H9 (cell line): ENCODE data around the gene LSG1. TPM values are rescaled to one million over a fixed set of nuclear protein-coding genes. Genes with fewer than 3 reads are reported as not detected.

Experiments
- DNase-seq: peaks from one replicate; pipeline ENCODE4 v3.0.0-alpha.2; 2017
- H2AFZ ChIP-seq: one replicate; pipeline ENCODE4 v1.6.1; 2013; ENCODE audit warnings: mild to moderate bottlenecking, low read length, control low read depth, moderate library complexity
- H2AK5ac ChIP-seq: 2 replicates; pipeline ENCODE4 v1.6.1; 2013; ENCODE audit warnings: low read length, control low read depth, mixed read lengths; ENCODE audit not compliant: insufficient read length
- H2BK120ac ChIP-seq: one replicate; pipeline ENCODE4 v1.6.1; 2013; ENCODE audit warnings: low read depth, mild to moderate bottlenecking, low read length, control low read depth, inconsistent platforms; ENCODE audit not compliant: poor library complexity, severe bottlenecking
- H2BK12ac ChIP-seq: 2 replicates; pipeline ENCODE4 v1.6.1; 2013; ENCODE audit warnings: low read length, control low read depth, mixed read lengths, low read depth; ENCODE audit not compliant: insufficient read length
- H2BK15ac ChIP-seq: 2 replicates; pipeline ENCODE4 v1.6.1; 2013; ENCODE audit warnings: low read depth, low read length, control low read depth
- H2BK20ac ChIP-seq: one replicate; pipeline ENCODE4 v1.6.1; 2013; ENCODE audit warnings: low read depth, mild to moderate bottlenecking, low read length, control low read depth, inconsistent platforms; ENCODE audit not compliant: poor library complexity, severe bottlenecking
- H2BK5ac ChIP-seq: 2 replicates; pipeline ENCODE4 v1.6.1; 2013; ENCODE audit warnings: low read length, control low read depth, mixed read lengths; ENCODE audit not compliant: insufficient read length
- H3K14ac ChIP-seq: 2 replicates; pipeline ENCODE4 v1.6.1; 2013; ENCODE audit warnings: low read length, control low read depth; ENCODE audit not compliant: insufficient read depth
- H3K18ac ChIP-seq: 2 replicates; pipeline ENCODE4 v1.6.1; 2013; ENCODE audit warnings: low read depth, mild to moderate bottlenecking, mixed read lengths, low read length, control low read depth; ENCODE audit not compliant: insufficient read length
- H3K23ac ChIP-seq: 2 replicates; pipeline ENCODE4 v1.6.1; 2013; ENCODE audit warnings: low read length, control low read depth, mixed read lengths, low read depth; ENCODE audit not compliant: insufficient read length
- H3K23me2 ChIP-seq: 2 replicates; pipeline ENCODE4 v1.6.1; 2013; ENCODE audit warnings: low read depth, mild to moderate bottlenecking, mixed read lengths, low read length, control low read depth; ENCODE audit not compliant: insufficient read length, poor library complexity, severe bottlenecking
- H3K27ac ChIP-seq: 2 replicates; pipeline ENCODE4 v1.5.1; 2013; ENCODE audit warnings: low read length, control low read depth, mixed read lengths, low read depth; ENCODE audit not compliant: insufficient read length
- H3K27me3 ChIP-seq: 2 replicates; pipeline ENCODE4 v1.6.1; 2013; ENCODE audit warnings: low read length, control low read depth, inconsistent platforms; ENCODE audit not compliant: insufficient read depth
- H3K4ac ChIP-seq: 2 replicates; pipeline ENCODE4 v1.6.1; 2013; ENCODE audit warnings: low read depth, mild to moderate bottlenecking, control low read depth, inconsistent platforms, low read length, moderate library complexity
- H3K4me1 ChIP-seq: 2 replicates; pipeline ENCODE4 v1.6.1; 2013; ENCODE audit warnings: low read length, control low read depth, inconsistent platforms; ENCODE audit not compliant: insufficient read depth
- H3K4me2 ChIP-seq: 2 replicates; pipeline ENCODE4 v1.6.1; 2013; ENCODE audit warnings: low read length, control low read depth, mixed read lengths; ENCODE audit not compliant: insufficient read length, insufficient read depth
- H3K56ac ChIP-seq: 2 replicates; pipeline ENCODE4 v1.6.1; 2013; ENCODE audit warnings: low read depth, mild to moderate bottlenecking, mixed read lengths, low read length, control low read depth; ENCODE audit not compliant: insufficient read length
- H3K79me1 ChIP-seq: 2 replicates; pipeline ENCODE4 v1.6.1; 2013; ENCODE audit warnings: low read depth, mild to moderate bottlenecking, moderate library complexity, low read length, control low read depth, inconsistent platforms; ENCODE audit not compliant: insufficient read depth, poor library complexity, severe bottlenecking
- H3K79me2 ChIP-seq: 2 replicates; pipeline ENCODE4 v1.6.1; 2013; ENCODE audit warnings: low read length, control low read depth, inconsistent platforms; ENCODE audit not compliant: insufficient read depth
- H3K9ac ChIP-seq: 2 replicates; pipeline ENCODE4 v1.6.1; 2013; ENCODE audit warnings: low read length, control low read depth, mixed read lengths; ENCODE audit not compliant: insufficient read length; ENCODE audit errors: extremely low read depth
- H3K9me3 ChIP-seq: one replicate; pipeline ENCODE4 v1.6.1; 2013; ENCODE audit warnings: low read depth, low read length, inconsistent platforms; ENCODE audit not compliant: control insufficient read depth
- H3T11ph ChIP-seq: one replicate; pipeline ENCODE4 v1.6.1; 2013; ENCODE audit warnings: mild to moderate bottlenecking, low read length, control low read depth, inconsistent platforms
- H4K20me1 ChIP-seq: one replicate; pipeline ENCODE4 v1.6.1; 2013; ENCODE audit not compliant: control insufficient read depth, insufficient read length, insufficient read depth
- H4K5ac ChIP-seq: 2 replicates; pipeline ENCODE4 v1.6.1; 2013; ENCODE audit warnings: low read depth, mild to moderate bottlenecking, mixed read lengths, low read length, control low read depth; ENCODE audit not compliant: insufficient read length
- H4K8ac ChIP-seq: replicated peaks from 2 replicates; pipeline ENCODE4 v1.6.1; 2013; ENCODE audit warnings: low read length, control low read depth, mixed read lengths, low read depth; ENCODE audit not compliant: insufficient read length
- H4K91ac ChIP-seq: 2 replicates; pipeline ENCODE4 v1.6.1; 2013; ENCODE audit warnings: low read depth, mild to moderate bottlenecking, moderate library complexity, mixed read lengths, low read length, control low read depth; ENCODE audit not compliant: insufficient read length
- H3K27ac Mint-ChIP-seq, 3 experiments: 2 replicates in 2 of 3; 3 replicates in 1 of 3; pipeline ENCODE4 v1.8.0; 2020 to 2021; ENCODE audit warnings: mixed read lengths in 3 of 3, mild to moderate bottlenecking in 1 of 3, moderate library complexity in 1 of 3
- H3K27me3 Mint-ChIP-seq: 2 replicates; pipeline ENCODE4 v1.8.0; 2021; ENCODE audit warnings: low read depth, mild to moderate bottlenecking, moderate library complexity, mixed read lengths
- H3K36me3 Mint-ChIP-seq, 3 experiments: 2 replicates in 2 of 3; 3 replicates in 1 of 3; pipeline ENCODE4 v1.8.0; 2020 to 2021; ENCODE audit warnings: low read depth in 3 of 3, mixed read lengths in 3 of 3; ENCODE audit not compliant: insufficient read depth in 1 of 3
- H3K4me1 Mint-ChIP-seq, 2 experiments: 2 replicates each; pipeline ENCODE4 v1.8.0; 2020; ENCODE audit warnings: mixed read lengths in 2 of 2
- H3K4me3 Mint-ChIP-seq, 2 experiments: 2 replicates in 1 of 2; 3 replicates in 1 of 2; pipeline ENCODE4 v1.8.0; 2020 to 2021; ENCODE audit warnings: mild to moderate bottlenecking in 2 of 2, mixed read lengths in 2 of 2, moderate library complexity in 1 of 2
- H3K9me3 Mint-ChIP-seq, 2 experiments: 2 replicates in 1 of 2; 3 replicates in 1 of 2; pipeline ENCODE4 v1.8.0; 2020; ENCODE audit warnings: mild to moderate bottlenecking in 2 of 2, mixed read lengths in 2 of 2, moderate library complexity in 1 of 2
- CTCF ChIP-seq: fragments of 200-600 bp; sonication (generic); conservative IDR thresholded peaks from 3 replicates; pipeline ENCODE4 v1.8.0; 2021; ENCODE audit warnings: antibody characterized with exemption, mild to moderate bottlenecking
- WGBS: extraction: QIAGEN DNeasy Blood & Tissue Kit; methylation state at CpG from one replicate; pipeline ENCODE4 v1.1.7; 2013; ENCODE audit warnings: missing lambda C conversion rate, low lambda C conversion rate, mixed read lengths; ENCODE audit not compliant: insufficient read length; ENCODE audit errors: extremely low coverage; 5-methylcytosine and 5-hydroxymethylcytosine counted together
- total RNA-seq: library from RNA; stranded (reverse); gene quantifications from 2 replicates; pipeline ENCODE4 v1.2.1, GENCODE V29; 2021

Gene LSG1
- total RNA-seq, 1 experiment from 2014 or later: 63.3 TPM

- no peaks in the 10 kb centered on the region for H3K27me3 ChIP-seq
- no peaks in the 10 kb centered on the region for H4K20me1 ChIP-seq
- no peak overlapping the region for H3K27ac ChIP-seq
- no peak overlapping the region for H3K27ac Mint-ChIP-seq
- no peak overlapping the region for H2BK15ac ChIP-seq
- no peak overlapping the region for H3T11ph ChIP-seq
- no peaks in the 10 kb centered on the region for H3K9me3 ChIP-seq
- H3K79me1 ChIP-seq: no peaks in the 10 kb centered on the region
- no peaks in the 10 kb centered on the region for H3K9me3 Mint-ChIP-seq
- H2BK20ac ChIP-seq: no peak overlapping the region
- H3K4me1 ChIP-seq: no peaks in the 10 kb centered on the region
- no peak overlapping the region for H2BK120ac ChIP-seq
- H2BK12ac ChIP-seq: no peak overlapping the region
- no peak overlapping the region for H3K9ac ChIP-seq
- no peak overlapping the region for H3K4ac ChIP-seq
- H3K18ac ChIP-seq: no peak overlapping the region
- H4K91ac ChIP-seq: no peak overlapping the region
- H3K4me3 Mint-ChIP-seq: no peak overlapping the region
- no peaks in the 10 kb centered on the region for H3K27me3 Mint-ChIP-seq
- H2BK5ac ChIP-seq: no peak overlapping the region
- peaks cover 4% of the 10 kb centered on the region in 2 experiments for H3K4me1 Mint-ChIP-seq
- H4K5ac ChIP-seq: no peak overlapping the region
- no peak overlapping the region for H2AFZ ChIP-seq
- H3K14ac ChIP-seq: no peak overlapping the region
- no peaks in the 10 kb centered on the region for H3K79me2 ChIP-seq
- H3K23ac ChIP-seq: no peak overlapping the region
- no peak overlapping the region for H3K4me2 ChIP-seq
- H4K8ac ChIP-seq: no peak overlapping the region
- no CpG with 5 or more reads among the region's 8 CpGs for WGBS
- H3K23me2 ChIP-seq: no peaks in the 10 kb centered on the region
- no peak for DNase-seq
- no peak for TF ChIP-seq CTCF
- H2AK5ac ChIP-seq: no peak overlapping the region
- H3K56ac ChIP-seq: no peak overlapping the region
- peaks cover 8 to 10% (median 9%) of the 10 kb centered on the region in 3 experiments; a peak in 5 of 7 replicates for H3K36me3 Mint-ChIP-seq
Measured at GRCh38 chr3:194612221-194612620, 59.8 kb downstream of the LSG1 start.
